HCT116 (cell line): Measurements from ENCODE around the gene FNDC5. TPM values are rescaled to one million over a fixed set of nuclear protein-coding genes. Genes with fewer than 3 reads are reported as not detected.

Experiments used
- ATAC-seq: fragments of 200-7000 bp; cut with Tn5 transposase; 2 replicates; pipeline ENCODE4 v1.9.1; 2020; ENCODE audit warnings: mild to moderate bottlenecking, moderate library complexity
- BruUV-seq: library from RNA; stranded (reverse); fragments of 400-500 nt; replicated peaks from 2 replicates; lab custom pipeline; 2021; lab: Mats Ljungman, UMichigan
- CTCF ChIA-PET: fragments of 300-600 bp; sonication (Branson Sonifier 250); formaldehyde crosslinking; loops from one replicate; lab custom pipeline; 2021; ENCODE audit warnings: antibody characterized with exemption; lab: Charles Lee
- POLR2A ChIA-PET: fragments of 300-600, 350-600 bp; sonication (Branson Sonifier 250); formaldehyde crosslinking; loops from one replicate; lab custom pipeline; 2021; ENCODE audit warnings: antibody characterized with exemption; lab: Charles Lee
- RAD21 ChIA-PET, 2 experiments: fragments of 300-600 bp; sonication (Branson Sonifier 250); formaldehyde crosslinking; loops; one replicate each; lab custom pipeline; 2023; ENCODE audit warnings: low total read pairs in 2 of 2; ENCODE audit not compliant: uncharacterized antibody in 2 of 2, unreplicated experiment in 2 of 2, low non-redundant PET in 1 of 2; lab: Charles Lee
- DNase-seq: peaks from one replicate; pipeline ENCODE4 v3.0.0-alpha.2; 2010; ENCODE audit warnings: low read depth, low spot score
- H2AFZ ChIP-seq: fragments of 200-600 bp; shearing (Covaris generic), sonication (generic); 2 replicates; pipeline ENCODE4 v1.6.1; 2017; ENCODE audit warnings: low read depth, mixed run types, mixed read lengths, antibody characterized with exemption, low read length; ENCODE audit not compliant: poor library complexity, severe bottlenecking
- H3K27ac ChIP-seq: 2 replicates; pipeline ENCODE4 v1.5.1; 2012; ENCODE audit warnings: low read depth, low read length
- H3K27me3 ChIP-seq: fragments of 200-600 bp; sonication (generic); 2 replicates; pipeline ENCODE4 v1.6.1; 2016; ENCODE audit warnings: mixed run types, low read length, mixed read lengths; ENCODE audit not compliant: insufficient read depth
- H3K36me3 ChIP-seq, 2 experiments: fragments of 200-500 bp in 1 of 2; fragments of 200-600 bp in 1 of 2; sonication (Bioruptor generic) in 1 of 2; sonication (generic) in 1 of 2; 2 replicates each; pipeline versions ENCODE4 v1.5.1 to v1.6.1; 2014 to 2016; ENCODE audit warnings: low read length in 2 of 2, inconsistent platforms in 1 of 2, mixed read lengths in 1 of 2, mixed run types in 1 of 2; ENCODE audit not compliant: insufficient read depth in 2 of 2, control insufficient read depth in 1 of 2
- H3K4me1 ChIP-seq, 2 experiments: fragments of 200-600 bp in 1 of 2; sonication (generic) in 1 of 2; 2 replicates each; pipeline versions ENCODE4 v1.5.1 to v1.6.1; 2012 to 2017; ENCODE audit warnings: low read length in 2 of 2, inconsistent platforms in 1 of 2, mild to moderate bottlenecking in 1 of 2, mixed read lengths in 1 of 2, mixed run types in 1 of 2, moderate library complexity in 1 of 2; ENCODE audit not compliant: insufficient read depth in 2 of 2, control insufficient read depth in 1 of 2
- H3K4me2 ChIP-seq: fragments of 200-600 bp; sonication (generic); 2 replicates; pipeline ENCODE4 v1.6.1; 2017; ENCODE audit warnings: mixed run types, low read length, mixed read lengths
- H3K4me3 ChIP-seq, 2 experiments: fragments of 200-600 bp in 1 of 2; sonication (generic) in 1 of 2; replicated peaks in 1 of 2; 2 replicates each; pipeline ENCODE4 v1.5.1; 2011 to 2016; ENCODE audit warnings: low read length in 2 of 2, control low read depth in 1 of 2, low read depth in 1 of 2, mild to moderate bottlenecking in 1 of 2, mixed read lengths in 1 of 2, mixed run types in 1 of 2
- H3K79me2 ChIP-seq: fragments of 200-600 bp; sonication (generic); 2 replicates; pipeline ENCODE4 v1.6.1; 2017; ENCODE audit warnings: mild to moderate bottlenecking, mixed run types, low read length, moderate library complexity, mixed read lengths; ENCODE audit not compliant: insufficient read depth
- H3K9ac ChIP-seq: fragments of 200-600 bp; sonication (generic); 2 replicates; pipeline ENCODE4 v1.6.1; 2016; ENCODE audit warnings: low read length, mixed read lengths
- H3K9me2 ChIP-seq: fragments of 200-600 bp; sonication (generic), shearing (Covaris generic); 2 replicates; pipeline ENCODE4 v1.6.1; 2017; ENCODE audit warnings: mixed run types, mild to moderate bottlenecking, moderate library complexity; ENCODE audit not compliant: insufficient read depth
- H3K9me3 ChIP-seq, 2 experiments: fragments of 200-500 bp in 1 of 2; fragments of 200-600 bp in 1 of 2; sonication (Bioruptor generic) in 1 of 2; sonication (generic) in 1 of 2; 2 replicates each; pipeline ENCODE4 v1.6.1; 2014 to 2017; ENCODE audit warnings: low read length in 2 of 2, mixed read lengths in 2 of 2, inconsistent platforms in 1 of 2, low read depth in 1 of 2, mild to moderate bottlenecking in 1 of 2, mixed run types in 1 of 2, moderate library complexity in 1 of 2; ENCODE audit not compliant: control insufficient read depth in 1 of 2, insufficient read depth in 1 of 2
- H4K20me1 ChIP-seq: fragments of 200-600 bp; sonication (generic), shearing (Covaris generic); 2 replicates; pipeline ENCODE4 v1.6.1; 2017; ENCODE audit warnings: mixed run types, mild to moderate bottlenecking, moderate library complexity; ENCODE audit not compliant: insufficient read depth
- CBX3 ChIP-seq: IDR thresholded peaks from 2 replicates; pipeline ENCODE4 v1.6.1; 2012; ENCODE audit warnings: low read depth
- CTCF ChIP-seq, 3 experiments: fragments of 200-600 bp in 1 of 3; sonication (generic) in 1 of 3; IDR thresholded peaks in 2 of 3; conservative IDR thresholded peaks in 1 of 3; 2 replicates each; pipeline ENCODE4 v1.5.1; 2012 to 2017; ENCODE audit warnings: low read depth in 2 of 3, low read length in 2 of 3, antibody characterized with exemption in 1 of 3, borderline replicate concordance in 1 of 3, control low read depth in 1 of 3, mild to moderate bottlenecking in 1 of 3, mixed read lengths in 1 of 3, mixed run types in 1 of 3, moderate library complexity in 1 of 3; ENCODE audit not compliant: insufficient read depth in 1 of 3
- EGR1 ChIP-seq: IDR thresholded peaks from 2 replicates; pipeline ENCODE4 v1.6.1; 2012; ENCODE audit warnings: low read depth
- ELF1 ChIP-seq: IDR thresholded peaks from 2 replicates; pipeline ENCODE4 v1.6.1; 2012; ENCODE audit warnings: low read depth, borderline replicate concordance
- EZH2phosphoT487 ChIP-seq: fragments of 200-600 bp; IDR thresholded peaks from 2 replicates; pipeline ENCODE4 v1.6.1; 2018; ENCODE audit warnings: antibody characterized with exemption, borderline replicate concordance
- FOSL1 ChIP-seq: IDR thresholded peaks from 2 replicates; pipeline ENCODE4 v1.6.1; 2012; ENCODE audit warnings: low read depth
- JUND ChIP-seq: IDR thresholded peaks from 2 replicates; pipeline ENCODE4 v1.6.1; 2012
- MAX ChIP-seq: IDR thresholded peaks from 2 replicates; pipeline ENCODE4 v1.6.1; 2012
- POLR2A ChIP-seq: IDR thresholded peaks from 2 replicates; pipeline ENCODE4 v1.7.0; 2011; ENCODE audit warnings: borderline replicate concordance; ENCODE audit not compliant: insufficient read depth, insufficient read length; ENCODE audit errors: extremely low read depth
- POLR2AphosphoS5 ChIP-seq: IDR thresholded peaks from 2 replicates; pipeline ENCODE4 v1.6.1; 2011; ENCODE audit warnings: mild to moderate bottlenecking, low read depth, low read length, moderate library complexity
- RAD21 ChIP-seq: IDR thresholded peaks from 2 replicates; pipeline ENCODE4 v1.6.1; 2012; ENCODE audit warnings: low read depth, mild to moderate bottlenecking
- REST ChIP-seq: IDR thresholded peaks from 2 replicates; pipeline ENCODE4 v1.6.1; 2012; ENCODE audit warnings: low read depth
- SIN3A ChIP-seq: IDR thresholded peaks from 2 replicates; pipeline ENCODE4 v1.6.1; 2012; ENCODE audit warnings: low read depth
- SP1 ChIP-seq: IDR thresholded peaks from 2 replicates; pipeline ENCODE4 v1.6.1; 2012; ENCODE audit warnings: low read depth
- SRF ChIP-seq: IDR thresholded peaks from 2 replicates; pipeline ENCODE4 v1.6.1; 2012; ENCODE audit warnings: low read depth
- TCF7L2 ChIP-seq: IDR thresholded peaks from 2 replicates; pipeline ENCODE4 v1.7.0; 2011; ENCODE audit warnings: borderline replicate concordance, inconsistent platforms; ENCODE audit not compliant: insufficient read depth, insufficient read length; ENCODE audit errors: extremely low read depth
- YY1 ChIP-seq: IDR thresholded peaks from 2 replicates; pipeline ENCODE4 v1.6.1; 2011; ENCODE audit warnings: low read length, low read depth, moderate library complexity, mild to moderate bottlenecking; ENCODE audit not compliant: insufficient replicate concordance; ENCODE audit errors: extremely low read depth
- ZBTB33 ChIP-seq: IDR thresholded peaks from 2 replicates; pipeline ENCODE4 v1.6.1; 2011; ENCODE audit warnings: mild to moderate bottlenecking, low read length, moderate library complexity; ENCODE audit not compliant: insufficient replicate concordance; ENCODE audit errors: extremely low read depth
- ZFX ChIP-seq: fragments of 450-650 bp; IDR thresholded peaks from 2 replicates; pipeline ENCODE4 v1.6.1; 2017
- intact Hi-C: fragments of 100-400 bp; cut with micrococcal nuclease; formaldehyde crosslinking; loops from 2 replicates; pipeline ENCODE4 v1.10.0; 2022
- total RNA-seq: library from RNA; stranded (reverse); gene quantifications from one replicate; pipeline ENCODE4 v1.2.1, GENCODE V29; 2021; ENCODE audit not compliant: unreplicated experiment

FNDC5 gene
- total RNA-seq, 1 experiment from 2014 or later, result not detected

- Histone ChIP-seq H2AFZ (no peak within 1 kb of the TSS), H3K4me3 (peak within 1 kb of the TSS; percentile 94 to 98), H3K9me3 (no peaks in the 10 kb centered on the region), H3K9ac (peak within 1 kb of the TSS; percentile 98), H3K27ac (peak within 1 kb of the TSS; percentile 98), H4K20me1 (peaks cover 1% of the 10 kb centered on the region; the same call in 1 of the 2 replicates), H3K36me3 (peaks cover 0 to 9% of the 10 kb centered on the region in 2 experiments; a peak in 1 of 4 replicates), H3K4me1 (peaks cover 17 to 32% of the 10 kb centered on the region in 2 experiments), H3K79me2 (peaks cover 85% of the 10 kb centered on the region), H3K4me2 (peak within 1 kb of the TSS; percentile 71), H3K9me2 (no peaks in the 10 kb centered on the region), H3K27me3 (no peaks in the 10 kb centered on the region)
- ChIA-PET CTCF (no interaction called here), POLR2A (no interaction called here), RAD21 (interaction anchor here in 1 of 2 experiments (0.6 kb wide), 1 partner anchor 364 kb away, joined by 7 read pairs; no protein-coding TSS in a partner anchor)
- ATAC-seq, result peak; percentile 91
- intact Hi-C loops, result loop anchor here (5.0 kb wide), 1 partner anchor 220 kb away; the partner anchor contains the start of gene AK2
- DNase-seq, result peak; percentile 95
- BruUV-seq, result no TSS peak
- no peak for TF ChIP-seq FOSL1
- no peak for TF ChIP-seq ZFX
- peak; percentile 51; the same call in 1 of the 2 replicates for TF ChIP-seq ELF1
- peak; percentile 80 for TF ChIP-seq ZBTB33
- TF ChIP-seq JUND, result no peak
- TF ChIP-seq CBX3, result peak; percentile 86
- peak; percentile 79 for TF ChIP-seq POLR2AphosphoS5
- peak; percentile 100 for TF ChIP-seq SIN3A
- peak; percentile 89 for TF ChIP-seq YY1
- TF ChIP-seq SP1, result peak; percentile 99
- TF ChIP-seq CTCF (IDR thresholded peaks at IDR 0.05 in 2 of 3, conservative IDR thresholded peaks at IDR 0.05 in 1 of 3; ENCODE audit: borderline replicate concordance in 1 of 3, insufficient read depth in 1 of 3, low read depth in 2 of 3, low read length in 2 of 3), result no peak
- TF ChIP-seq POLR2A, result no peak
- no peak for TF ChIP-seq REST
- TF ChIP-seq RAD21, result no peak
- peak; percentile 54 for TF ChIP-seq TCF7L2
- TF ChIP-seq SRF, result peak; percentile 99
- peak; percentile 100 for TF ChIP-seq MAX
- TF ChIP-seq EZH2phosphoT487, result no peak
- TF ChIP-seq EGR1, result no peak
Measured at GRCh38 chr1:32817159-32817814, 53.4 kb downstream of the FNDC5 start, which contains the start of the genes S100PBP and YARS1. S100PBP (plus strand) TSS chr1:32817653; CDS start chr1:32826100, 8,447 bp downstream. YARS1 (minus strand) TSS chr1:32817358; CDS start chr1:32817244, 114 bp downstream.
